Hepatic stellate cell (primary cell): Measurements from ENCODE around the gene LRRC43.
"Not testable (repeated sequence)": the region's sequence is repeated elsewhere in the genome, so short reads cannot be mapped to it uniquely, and the experiment has no call there.

ENCODE experiments used
- DNase-seq: peaks from one replicate; pipeline ENCODE4 v3.0.0; 2011; ENCODE audit warnings: low spot score

LRRC43 gene

DNA sequence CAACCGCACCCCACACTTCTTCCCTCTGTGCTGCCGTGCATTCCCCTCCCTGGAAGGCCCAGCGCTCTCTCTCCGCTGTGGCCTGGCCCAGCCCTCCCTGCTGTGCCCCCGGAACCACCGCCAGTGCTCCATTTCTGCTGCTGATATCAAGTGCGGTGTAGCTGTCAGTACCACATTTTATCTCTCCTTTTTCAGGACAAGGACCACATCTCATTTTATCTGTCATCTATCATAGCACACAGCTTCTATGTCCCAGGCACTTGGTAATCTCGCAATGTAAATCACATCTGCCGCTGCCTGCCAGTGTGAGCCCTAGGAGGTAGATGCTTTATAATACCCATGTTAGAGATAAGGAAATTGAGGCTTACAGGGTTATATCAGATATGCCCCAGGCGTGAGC is 27.2 kb upstream of the LRRC43 start:
- DNase-seq, result no peak

DNA sequence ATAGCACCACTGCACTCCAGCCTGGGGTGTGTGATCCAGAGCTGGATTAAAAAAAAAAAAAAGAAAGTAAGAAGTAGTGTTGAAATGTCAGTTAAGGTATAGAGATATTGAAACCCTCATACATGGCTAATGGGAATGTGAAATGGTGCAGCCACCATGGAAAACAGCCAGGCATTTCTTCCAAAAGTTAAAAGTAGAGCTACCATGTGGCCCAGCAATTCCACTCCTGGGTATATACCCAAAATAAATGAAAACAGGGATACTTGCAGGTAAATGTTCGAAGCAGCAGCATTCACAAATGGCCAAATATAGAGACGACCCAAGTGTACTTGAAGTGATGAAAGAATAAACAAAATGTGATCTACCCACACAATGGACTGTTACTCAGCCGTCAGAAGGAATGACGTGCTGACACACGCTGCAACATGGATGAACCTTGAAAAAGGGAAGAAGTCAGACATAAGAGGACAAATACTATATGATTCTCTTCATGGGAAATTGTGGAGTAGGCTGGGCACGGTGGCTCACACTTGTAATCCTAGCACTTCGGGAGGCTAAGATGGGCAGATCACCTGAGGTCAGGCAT is 24.1 kb upstream of the LRRC43 start:
- DNase-seq, result no peak

DNA sequence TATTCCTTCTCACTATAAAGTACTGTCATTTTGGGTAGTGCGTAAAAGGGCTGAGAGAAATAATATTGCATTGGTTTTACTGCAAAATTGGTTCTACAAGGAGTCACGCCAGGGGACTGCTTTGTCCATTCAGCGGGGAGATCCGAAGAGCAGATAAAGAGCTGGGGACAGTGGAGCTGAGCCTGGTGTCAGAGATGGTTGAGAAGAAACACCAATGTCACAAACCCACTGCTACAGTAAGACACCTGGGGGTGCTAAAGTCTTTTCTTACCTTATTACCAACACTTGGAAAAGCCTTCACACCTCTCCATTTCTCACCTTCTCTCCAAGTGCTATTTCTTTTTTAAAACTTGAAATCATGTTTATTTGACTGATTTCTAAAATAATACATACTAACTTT is 23.0 kb upstream of the LRRC43 start:
- no peak for DNase-seq

DNA sequence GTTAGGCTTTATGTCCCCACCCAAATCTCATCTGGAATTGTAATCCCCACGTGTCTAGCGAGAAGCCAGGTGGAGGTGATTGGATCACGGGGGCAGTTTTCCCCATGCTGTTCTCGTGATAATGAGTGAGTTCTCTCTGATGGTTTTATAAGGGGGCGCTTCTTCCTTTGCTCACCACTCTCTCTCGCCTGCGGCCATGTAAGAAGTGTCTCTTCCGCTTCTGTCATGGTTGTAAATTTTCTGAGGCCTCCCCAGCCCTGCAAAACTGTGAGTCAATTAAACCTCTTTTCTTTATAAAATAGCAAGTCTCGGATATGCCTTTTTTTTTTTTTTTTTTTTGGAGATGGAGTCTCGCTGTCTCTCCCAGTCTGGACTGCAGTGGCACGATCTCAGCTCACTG is 22.2 kb upstream of the LRRC43 start:
- DNase-seq, result no peak

DNA sequence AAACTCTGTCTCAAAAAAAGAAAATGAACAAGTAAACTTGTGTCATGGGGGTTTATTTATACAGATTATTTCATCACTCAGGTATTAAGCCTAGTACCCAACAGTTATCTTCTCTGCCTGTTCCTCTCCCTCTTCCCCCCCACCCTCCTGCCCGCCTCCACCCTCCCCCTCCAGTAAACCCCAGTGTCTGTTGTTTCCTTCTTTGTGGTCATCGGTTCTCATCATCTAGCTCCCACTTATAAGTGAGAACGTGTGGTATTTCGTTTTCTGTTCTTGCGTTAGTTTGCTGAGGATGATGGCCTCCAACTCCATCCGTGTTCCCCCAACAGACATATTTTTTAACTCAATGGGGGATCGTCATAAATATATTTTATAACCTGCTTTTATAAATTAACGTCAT is 21.2 kb upstream of the LRRC43 start:
- no peak for DNase-seq

DNA sequence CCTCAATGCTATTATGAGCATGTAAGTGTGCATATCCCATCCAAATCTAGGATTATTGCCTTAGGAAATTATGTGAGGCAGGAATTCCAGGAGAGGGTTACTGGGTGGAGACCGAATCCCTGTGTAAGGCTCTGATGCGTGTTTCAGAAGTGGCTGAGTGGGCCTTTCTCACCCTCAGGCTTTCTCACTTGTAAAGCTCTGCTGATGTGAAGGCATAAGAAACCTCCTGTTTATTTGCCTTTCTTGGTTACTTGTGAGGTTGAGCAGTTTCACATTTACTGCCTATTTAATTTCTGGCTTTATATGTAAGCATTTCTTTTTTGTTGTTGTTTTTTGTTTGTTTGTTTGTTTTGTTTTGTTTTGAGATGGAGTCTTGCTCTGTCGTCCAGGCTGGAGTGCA is 19.9 kb upstream of the LRRC43 start:
- no peak for DNase-seq

DNA sequence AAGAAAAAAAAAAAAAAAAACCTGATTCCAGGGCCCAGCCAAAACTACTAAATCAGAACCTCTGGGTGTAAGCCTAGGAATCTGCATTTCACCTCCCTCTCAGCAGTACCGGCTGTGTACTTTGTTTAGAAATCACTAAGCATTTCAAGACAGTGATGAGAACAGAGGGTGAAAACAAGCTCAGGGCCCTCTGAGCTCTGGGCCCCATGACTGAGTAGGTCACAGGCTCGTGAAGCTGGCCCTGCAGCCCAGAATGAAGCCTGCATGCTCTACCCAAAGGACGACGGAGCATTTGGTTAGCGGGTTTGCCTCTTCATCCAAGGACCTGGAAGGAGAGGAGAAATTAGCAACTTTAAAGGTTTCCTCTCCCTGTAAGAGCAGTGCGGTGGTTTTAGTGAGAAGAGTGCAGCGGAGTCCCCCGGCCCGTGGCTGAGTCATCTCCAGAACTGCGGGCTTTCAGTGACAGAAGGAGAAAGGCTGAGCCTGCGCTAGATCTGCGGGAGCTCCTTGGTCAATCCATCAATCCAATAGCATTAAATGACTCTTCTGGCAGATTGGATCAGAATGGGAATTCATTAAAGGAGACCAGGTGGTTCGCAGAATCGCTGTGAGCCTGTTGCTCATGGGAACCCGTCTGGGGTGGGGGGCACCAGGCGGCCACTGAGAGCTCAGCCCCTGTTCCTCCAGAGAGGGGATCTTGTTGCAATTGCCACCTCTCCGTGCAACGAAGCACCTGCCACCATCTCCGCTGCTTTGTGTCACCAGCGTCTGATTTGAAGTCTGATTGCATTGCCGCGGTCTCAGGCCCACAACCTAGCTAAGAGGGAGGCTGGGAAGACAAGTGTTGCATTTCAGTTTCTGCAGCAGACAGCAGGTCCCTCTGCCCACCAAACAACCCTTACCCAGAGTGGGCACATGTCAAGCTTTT is 16.2 kb upstream of the LRRC43 start:
- no peak for DNase-seq

DNA sequence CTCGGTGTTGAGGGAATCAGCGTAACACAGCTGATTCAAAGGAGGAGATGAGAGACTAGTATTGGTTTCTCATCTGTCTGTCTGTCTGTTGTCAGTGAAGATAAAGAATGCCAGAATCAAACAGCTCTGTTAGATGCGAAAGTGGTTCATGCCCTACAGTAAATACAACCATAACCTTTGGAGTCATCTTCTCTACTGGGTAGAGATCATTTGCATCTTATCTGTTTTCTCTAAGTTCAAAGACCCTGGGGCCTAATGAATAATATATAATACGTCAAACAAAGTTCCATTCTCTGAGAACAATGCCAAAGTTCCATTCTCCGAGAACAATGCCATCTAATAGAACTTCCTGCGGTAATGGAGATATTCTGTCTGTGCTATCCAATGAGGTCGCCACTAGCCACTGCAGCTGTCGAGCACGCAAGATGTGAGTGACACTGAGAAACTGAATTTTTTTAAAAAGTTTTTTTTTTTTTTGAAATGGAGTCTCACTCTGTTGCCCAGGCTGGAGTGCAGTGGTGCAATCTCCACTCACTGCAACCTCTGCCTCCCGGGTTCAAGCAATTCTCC is 15.5 kb upstream of the LRRC43 start:
- DNase-seq, result no peak

DNA sequence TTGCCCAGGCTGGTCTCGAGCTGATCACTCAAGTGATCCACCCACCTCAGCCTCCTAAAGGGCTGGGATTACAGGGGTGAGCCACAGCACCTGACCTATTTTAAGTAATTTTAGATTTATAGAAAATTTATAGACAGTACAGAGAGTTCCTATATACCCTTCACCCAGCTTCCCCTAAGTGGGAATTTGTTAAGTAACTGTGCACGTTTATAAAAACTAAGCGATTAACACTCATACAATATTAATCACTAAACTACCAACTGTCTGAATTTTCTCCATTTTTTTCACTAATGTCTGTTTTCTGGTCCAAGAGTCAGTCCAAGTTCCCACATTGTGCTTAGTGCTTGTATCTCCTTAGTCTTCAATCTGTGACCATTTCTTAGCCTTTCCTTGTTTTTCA is 14.4 kb upstream of the LRRC43 start:
- no peak for DNase-seq

DNA sequence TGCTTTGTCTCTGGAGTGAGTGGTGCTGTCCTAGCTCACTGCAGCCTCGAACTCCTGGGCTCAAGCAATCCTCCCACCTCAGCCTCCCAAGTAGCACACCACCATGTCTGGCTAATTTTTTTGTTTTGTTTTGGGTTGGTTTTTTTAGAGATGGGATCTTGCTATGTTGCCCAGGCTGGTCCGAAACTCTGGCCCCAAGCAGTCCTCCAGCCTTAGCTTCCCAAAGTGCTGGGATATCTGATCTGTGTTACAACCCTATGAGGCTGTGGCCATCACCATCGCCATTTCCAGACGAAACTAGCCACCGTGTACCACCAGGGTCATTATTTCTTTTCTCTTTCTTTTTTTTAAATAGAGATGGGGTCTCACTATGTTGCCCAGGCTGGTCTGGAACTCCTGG is 11.5 kb upstream of the LRRC43 start:
- no peak for DNase-seq

DNA sequence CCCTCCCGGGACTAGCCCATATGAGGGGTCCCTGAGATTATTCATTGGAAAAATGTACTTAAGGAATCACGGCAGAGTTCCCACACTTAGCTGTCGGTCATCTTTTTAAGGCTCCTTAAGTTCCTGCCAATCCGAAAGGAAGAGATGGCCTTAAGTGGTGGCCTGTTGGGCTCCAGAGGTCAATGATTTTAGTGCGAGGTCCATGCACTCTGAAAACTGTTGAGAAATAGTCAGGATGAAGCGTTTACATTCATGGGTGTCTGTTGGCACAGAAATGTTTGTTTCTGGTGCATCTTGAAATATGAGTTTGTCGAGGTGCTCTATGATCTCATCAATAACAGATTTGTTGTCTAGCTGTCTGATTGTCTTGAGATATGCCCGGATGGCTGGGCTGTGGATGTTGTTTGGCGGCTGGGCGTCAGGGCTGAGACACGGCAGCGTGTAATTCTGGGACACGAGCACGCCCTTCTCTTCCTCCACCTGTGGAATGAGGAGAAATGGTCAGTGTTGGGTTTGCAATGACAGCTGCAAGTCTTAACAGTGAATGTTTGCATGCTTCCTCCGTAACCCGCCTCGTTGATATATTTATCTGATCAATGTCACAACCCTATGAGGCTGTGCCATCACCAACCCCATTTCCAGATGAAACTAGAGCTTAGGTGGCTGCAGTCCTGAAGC is 10.5 kb upstream of the LRRC43 start:
- no peak for DNase-seq

DNA sequence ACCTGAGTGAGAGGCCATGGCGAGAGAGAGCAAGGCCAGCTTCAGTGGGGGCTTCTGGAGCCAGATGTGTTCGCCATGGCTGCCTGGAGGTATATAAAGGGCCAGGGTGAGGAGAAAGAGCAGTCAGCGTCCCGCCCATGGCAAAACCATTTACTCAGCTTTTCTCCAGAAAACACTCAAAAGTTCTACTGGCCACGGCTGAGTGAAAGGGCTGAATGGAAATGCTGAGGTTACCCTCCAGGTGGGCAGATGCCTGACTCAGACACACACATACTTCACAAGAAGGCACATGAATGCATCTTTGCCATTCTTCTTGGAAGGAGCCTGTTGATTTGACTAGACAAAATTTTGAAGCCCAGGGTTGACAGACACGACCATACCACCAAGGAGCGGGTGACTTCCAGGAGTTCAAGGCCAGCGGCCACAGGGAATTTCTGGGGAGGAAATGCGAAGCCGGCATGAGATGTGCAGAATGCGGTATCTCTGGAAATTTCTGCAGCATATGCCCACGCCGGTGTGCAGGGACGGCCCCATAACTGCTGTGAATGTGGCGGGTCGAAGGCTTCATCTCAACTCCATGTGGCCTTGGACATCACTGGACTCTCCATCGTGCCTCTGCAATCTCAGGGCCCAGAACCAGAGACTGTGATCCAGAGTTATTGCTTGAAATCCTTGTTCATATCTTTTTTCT is 8.6 kb upstream of the LRRC43 start, which contains the start of gene IL31:
Gene IL31 (minus strand): TSS at position 67 of the 691 bp plus-strand sequence. CDS start 49 bp downstream, at position 18.
- DNase-seq, result no peak

DNA sequence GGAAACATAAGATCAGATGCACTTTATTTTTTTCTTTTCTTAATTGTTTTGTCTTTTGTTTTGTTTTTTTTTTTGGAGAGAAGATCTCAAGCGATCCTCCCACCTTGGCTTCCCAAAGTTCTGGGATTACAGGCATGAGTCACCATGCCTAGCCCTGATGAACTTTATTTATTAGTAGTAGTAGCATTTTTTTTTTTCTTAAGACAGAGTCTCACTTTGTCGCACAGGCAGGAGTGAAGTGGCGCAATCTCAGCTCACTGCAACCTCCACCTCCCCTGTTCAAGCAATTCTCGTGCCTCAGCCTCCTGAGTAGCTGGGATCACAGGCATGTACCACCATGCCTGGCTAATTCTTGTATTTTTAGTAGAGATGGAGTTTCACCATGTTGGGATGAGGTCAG is 6.5 kb upstream of the LRRC43 start:
- not testable (repeated sequence) for DNase-seq

DNA sequence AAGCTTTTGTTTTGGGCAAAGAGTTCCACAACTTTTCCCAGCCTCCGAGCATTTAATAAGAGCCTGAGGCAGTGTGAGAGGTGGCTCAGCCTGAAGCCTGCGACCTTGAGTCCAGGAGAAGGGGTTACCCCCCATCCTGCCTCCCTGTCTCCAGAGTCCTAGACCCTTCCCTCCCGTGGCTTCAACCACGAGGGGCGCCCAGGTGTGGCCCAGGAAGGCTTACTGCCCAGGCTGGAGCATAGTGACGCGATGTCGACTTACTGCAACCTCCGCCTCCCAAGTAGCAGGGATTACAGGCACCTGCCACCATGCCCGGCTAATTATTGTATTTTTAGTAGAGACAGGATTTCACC is 641 bp downstream of the LRRC43 start:
- no peak for DNase-seq

DNA sequence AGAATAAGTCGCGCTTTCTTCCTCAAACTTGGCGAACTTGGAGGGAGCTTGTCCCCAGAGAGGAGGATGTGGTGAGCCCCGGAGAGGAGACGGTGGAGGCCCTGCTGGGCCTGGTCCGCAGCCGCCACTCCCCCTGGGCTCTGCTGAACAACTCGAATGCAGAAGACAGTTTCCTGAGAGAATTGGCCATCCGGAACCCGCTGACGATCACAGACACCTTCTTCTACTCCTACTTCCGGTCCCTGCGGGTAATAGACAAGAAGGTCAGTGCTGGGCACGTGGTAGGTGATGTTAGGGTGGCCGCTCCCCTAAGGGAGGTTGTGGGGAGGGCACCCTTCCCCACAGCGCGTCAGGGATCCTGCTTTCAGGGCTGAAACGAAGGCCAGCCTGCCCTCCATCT is 1.6 kb downstream of the LRRC43 start:
- no peak for DNase-seq

DNA sequence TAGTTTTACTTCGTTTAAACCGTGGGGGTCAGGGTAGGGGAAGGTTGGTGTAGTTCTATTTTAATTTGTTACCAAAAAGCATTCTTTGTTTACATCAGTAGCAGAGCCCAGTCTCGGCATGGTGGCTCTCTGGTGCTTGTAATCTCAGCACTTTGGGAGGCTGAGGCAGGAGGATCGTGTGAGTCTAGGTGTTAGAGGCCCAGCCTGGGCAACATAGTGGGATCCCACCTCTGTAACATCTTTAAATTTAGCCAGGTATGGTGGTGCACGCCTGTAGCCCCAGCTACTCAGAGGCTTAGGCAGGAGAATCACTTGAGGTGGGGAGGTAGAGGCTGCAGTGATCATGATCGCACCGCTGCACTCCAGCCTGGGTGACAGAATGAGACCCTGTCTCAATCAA is 2.2 kb downstream of the LRRC43 start:
- DNase-seq, result no peak

DNA sequence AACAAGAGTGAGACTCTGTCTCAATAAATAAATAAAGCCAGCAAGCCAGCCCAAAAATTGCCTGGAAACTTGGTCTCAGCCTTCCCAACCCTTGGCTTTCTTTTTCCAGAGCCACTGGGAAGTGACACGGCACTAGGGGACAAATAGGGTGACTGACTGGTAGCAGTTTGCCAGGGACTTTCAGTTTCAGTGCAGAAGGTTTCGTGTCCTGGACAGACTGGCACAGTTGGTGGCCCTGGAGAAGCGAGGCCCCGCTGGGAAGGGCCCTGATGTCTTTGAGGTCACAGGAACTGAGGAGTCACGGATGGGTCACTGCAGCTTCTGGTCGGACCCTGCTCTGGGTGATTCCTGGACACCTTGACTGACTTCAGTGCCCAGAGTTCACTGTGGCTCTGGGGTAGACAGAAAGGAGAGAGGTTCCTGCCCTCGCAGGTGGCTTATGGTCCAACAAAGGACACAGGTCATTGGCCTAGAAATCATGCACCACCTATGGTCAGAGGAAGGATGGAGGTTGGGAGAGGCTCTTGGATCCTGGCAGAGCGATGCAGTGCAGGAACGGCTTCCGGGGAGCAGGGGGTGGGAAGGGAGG is 2.7 kb downstream of the LRRC43 start:
- DNase-seq, result no peak

DNA sequence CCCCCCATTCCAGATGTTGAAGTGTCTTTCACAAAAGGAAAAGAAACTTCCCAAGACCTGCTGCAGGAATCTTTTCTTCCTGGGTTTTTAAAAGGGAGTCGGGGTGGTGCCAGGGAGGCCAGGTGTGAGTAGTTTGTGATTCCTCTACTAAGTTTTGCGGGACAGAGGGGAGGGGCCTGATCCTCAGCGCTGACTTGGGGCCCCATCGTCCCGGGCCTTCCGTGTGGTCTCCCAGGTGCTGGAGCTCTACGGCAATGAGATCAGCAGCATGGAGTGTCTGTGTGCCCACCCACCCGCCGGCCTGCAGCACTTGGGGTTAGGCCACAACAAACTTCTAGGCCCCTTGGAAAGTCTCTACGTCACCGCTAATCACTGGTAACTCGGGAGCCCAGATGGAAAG is 4.5 kb downstream of the LRRC43 start:
- no peak for DNase-seq

DNA sequence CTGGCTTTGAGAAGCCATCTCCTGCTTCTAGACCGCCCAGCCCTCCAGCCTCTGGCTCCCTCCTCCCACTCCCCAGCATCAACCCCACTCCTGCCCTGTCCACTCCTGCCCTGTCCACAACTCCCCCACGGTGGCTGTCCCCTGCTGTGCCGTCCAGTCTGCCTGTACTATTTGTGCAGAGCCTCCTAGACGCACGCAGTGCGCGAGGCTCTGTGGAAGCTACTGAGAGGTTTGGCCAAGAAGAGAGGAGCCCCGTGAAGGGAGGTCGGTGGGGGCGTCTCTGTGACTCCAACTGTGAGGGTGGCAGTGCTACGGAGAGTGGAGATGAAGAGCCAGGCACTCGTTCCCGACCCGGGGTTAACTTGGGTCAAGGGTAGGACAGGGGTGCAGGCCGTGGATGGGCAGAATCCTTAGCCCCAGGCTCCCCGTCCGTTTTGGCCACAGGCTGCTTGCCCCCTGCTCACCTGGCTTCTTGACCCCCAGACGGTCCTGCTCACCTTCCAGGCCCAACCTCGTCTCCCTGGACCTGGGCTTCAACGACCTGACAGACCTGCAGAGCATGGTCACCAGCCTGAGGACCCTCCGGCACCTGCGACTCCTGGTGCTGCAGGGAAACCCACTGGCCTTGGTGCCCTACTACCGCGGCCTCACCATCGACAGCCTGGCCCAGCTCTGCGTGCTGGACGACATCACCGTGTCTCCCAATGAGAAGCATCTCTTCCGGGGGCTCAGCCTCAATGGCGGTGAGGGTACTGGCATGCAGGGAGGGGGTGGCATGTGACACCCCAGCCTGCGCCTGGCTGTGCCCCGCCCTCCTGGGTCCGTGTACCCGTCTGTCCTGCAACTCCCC is 6.9 kb downstream of the LRRC43 start:
- DNase-seq, result no peak

DNA sequence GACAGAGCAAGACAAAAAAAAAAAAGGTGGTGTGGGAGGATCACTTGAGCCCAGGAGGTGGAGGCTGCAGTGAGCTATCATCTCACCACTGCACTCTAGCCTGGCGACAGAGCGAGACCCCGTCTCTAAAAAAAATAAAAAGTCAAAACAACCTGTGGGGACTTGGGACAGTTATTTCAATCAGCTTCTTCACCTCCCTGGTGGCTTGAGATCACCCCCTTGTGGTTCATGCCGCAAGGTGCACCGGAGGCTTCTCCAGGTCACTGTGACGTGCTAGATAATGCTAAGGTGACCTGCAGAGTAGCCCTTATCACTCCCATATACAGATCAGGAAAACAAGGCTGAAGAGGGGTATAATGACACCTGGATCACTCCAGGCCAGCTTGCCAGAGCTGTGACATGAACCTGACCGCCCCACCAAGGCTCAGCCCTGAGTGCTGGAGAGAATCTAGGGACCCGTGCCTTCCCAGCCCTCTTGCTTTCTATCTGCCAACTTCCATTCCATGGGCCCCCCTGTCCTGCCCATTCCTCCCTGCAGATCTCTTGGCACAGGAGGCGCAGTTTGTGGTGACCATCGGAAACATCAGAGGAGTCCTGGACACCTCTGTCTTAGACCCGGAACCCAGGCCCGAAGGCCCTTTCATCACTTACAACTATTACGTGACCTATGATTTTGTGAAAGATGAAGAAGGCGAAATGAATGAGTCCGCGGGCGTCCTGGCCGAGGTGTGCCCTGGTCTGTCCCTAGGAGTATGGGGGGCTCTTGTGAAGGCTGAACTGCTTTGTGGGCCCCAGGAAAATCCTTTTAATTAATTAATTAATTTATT is 8.1 kb downstream of the LRRC43 start:
- DNase-seq, result peak; percentile 85
